Measurements from ENCODE around the gene LYL1.

Gene LYL1

DNA sequence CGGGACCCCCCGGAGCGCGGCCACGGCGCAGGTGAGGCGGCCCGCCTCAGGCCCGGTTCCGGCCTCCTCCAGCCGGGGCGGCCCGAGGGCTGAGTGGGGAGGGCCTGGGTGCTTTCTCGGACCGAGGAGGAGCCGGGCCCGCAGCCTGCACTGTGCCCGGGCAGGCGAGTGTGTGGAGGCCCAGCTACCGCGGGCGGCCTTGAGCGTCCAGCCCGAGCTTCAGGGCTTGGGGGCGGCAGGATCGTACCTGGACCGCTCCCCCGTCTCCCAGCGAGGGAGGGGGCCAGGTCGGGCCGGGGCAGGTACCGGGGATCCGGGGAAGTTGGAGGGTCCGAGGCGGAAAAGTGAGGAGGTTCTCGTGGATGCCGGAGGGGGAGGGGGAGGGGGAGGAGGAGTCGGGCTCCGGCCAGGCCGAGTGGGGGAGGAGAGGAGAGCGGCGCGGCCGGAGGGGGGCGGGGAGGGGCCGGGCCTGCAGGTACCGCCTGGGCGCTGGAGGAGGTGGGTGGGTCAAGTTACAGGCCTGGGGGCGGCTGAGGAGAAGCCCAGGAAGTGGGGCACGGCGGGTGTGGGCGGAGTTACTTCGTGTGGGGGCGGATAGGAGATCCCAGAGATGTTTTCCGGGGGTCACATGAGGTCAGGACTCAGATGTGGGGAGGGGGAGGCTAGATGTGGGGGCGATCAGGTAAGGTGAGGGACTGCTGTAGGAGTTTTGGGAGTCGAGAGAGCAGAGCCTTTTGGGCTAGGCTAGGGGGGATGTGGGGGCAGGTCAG, 16.0 kb upstream of the LYL1 start:
- no peak overlapping the region for H3K27ac Mint-ChIP-seq
- TF ChIP-seq, protein P1, sequence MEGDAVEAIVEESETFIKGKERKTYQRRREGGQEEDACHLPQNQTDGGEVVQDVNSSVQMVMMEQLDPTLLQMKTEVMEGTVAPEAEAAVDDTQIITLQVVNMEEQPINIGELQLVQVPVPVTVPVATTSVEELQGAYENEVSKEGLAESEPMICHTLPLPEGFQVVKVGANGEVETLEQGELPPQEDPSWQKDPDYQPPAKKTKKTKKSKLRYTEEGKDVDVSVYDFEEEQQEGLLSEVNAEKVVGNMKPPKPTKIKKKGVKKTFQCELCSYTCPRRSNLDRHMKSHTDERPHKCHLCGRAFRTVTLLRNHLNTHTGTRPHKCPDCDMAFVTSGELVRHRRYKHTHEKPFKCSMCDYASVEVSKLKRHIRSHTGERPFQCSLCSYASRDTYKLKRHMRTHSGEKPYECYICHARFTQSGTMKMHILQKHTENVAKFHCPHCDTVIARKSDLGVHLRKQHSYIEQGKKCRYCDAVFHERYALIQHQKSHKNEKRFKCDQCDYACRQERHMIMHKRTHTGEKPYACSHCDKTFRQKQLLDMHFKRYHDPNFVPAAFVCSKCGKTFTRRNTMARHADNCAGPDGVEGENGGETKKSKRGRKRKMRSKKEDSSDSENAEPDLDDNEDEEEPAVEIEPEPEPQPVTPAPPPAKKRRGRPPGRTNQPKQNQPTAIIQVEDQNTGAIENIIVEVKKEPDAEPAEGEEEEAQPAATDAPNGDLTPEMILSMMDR (IDR thresholded peaks at IDR 0.05), result no peak
- H3K27me3 Mint-ChIP-seq (ENCODE audit: low read depth, poor library complexity), result no peaks in the 10 kb centered on the region
- H3K36me3 Mint-ChIP-seq (ENCODE audit: low read depth), result peaks cover 5% of the 10 kb centered on the region
- peak overlapping the region; percentile 90 for H3K4me3 Mint-ChIP-seq
- no peaks in the 10 kb centered on the region for H3K9me3 Mint-ChIP-seq
- DNase-seq, result peak; percentile 84
- H3K4me1 Mint-ChIP-seq, result peaks cover 71% of the 10 kb centered on the region

GRCh38 chr19:13117772-13118423, 15.2 kb upstream of the LYL1 start, which contains the start of gene NACC1:
Gene NACC1, plus strand, starts transcription at chr19:13118264. Its CDS starts 16,944 bp downstream, at chr19:13135208.
- Mint-ChIP-seq H3K27me3 (ENCODE audit: low read depth, poor library complexity) (no peaks in the 10 kb centered on the region), H3K9me3 (no peaks in the 10 kb centered on the region), H3K4me3 (peak within 1 kb of the TSS; percentile 96), H3K36me3 (ENCODE audit: low read depth) (peaks cover 5% of the 10 kb centered on the region), H3K4me1 (peaks cover 65% of the 10 kb centered on the region), H3K27ac (no peak within 1 kb of the TSS)
- peak; percentile 91 for DNase-seq
- TF ChIP-seq, protein P1 (IDR thresholded peaks at IDR 0.05), result no peak

DNA sequence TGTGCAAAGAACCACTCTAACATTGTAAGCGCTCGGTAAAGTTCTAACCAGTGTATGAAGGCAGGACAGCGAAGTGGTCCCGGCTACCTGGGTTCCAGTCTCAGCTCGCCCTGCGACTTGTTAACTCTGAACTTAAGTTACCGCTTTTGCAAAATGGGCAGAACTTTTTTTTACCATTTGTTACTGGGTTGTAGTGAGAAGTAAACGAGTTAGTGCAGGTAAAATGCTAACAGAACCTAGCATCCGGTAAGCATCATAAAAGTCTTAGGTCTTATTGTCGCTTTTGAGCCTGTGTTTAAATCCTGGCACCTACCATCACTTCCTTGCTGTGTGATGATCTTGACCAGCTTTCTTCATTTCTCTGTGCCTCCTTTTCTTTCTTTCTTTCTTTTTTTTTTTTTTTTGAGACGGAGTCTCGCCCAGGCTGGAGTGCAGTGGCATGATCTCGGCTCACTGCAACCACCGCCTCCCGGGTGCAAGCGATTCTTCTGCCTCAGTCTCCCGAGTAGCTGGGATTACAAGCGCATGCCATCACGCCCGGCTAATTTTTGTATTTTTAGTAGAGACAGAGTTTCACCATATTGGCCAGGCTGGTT, 14.6 kb upstream of the LYL1 start:
- TF ChIP-seq, protein P1 (IDR thresholded peaks at IDR 0.05), result no peak
- H3K27me3 Mint-ChIP-seq (ENCODE audit: low read depth, poor library complexity), result no peaks in the 10 kb centered on the region
- peak overlapping the region; percentile 96 for H3K4me3 Mint-ChIP-seq
- H3K36me3 Mint-ChIP-seq (ENCODE audit: low read depth), result peaks cover 5% of the 10 kb centered on the region
- peaks cover 59% of the 10 kb centered on the region for H3K4me1 Mint-ChIP-seq
- DNase-seq, result no peak
- no peak overlapping the region for H3K27ac Mint-ChIP-seq
- no peaks in the 10 kb centered on the region for H3K9me3 Mint-ChIP-seq

- Mint-ChIP-seq H3K9me3 (no peaks in the 10 kb centered on the region), H3K4me3 (peak within 1 kb of the TSS; percentile 96), H3K4me1 (peaks cover 52% of the 10 kb centered on the region), H3K27ac (peak within 1 kb of the TSS; percentile 99), H3K27me3 (ENCODE audit: low read depth, poor library complexity) (no peaks in the 10 kb centered on the region), H3K36me3 (ENCODE audit: low read depth) (no peaks in the 10 kb centered on the region)
- peak; percentile 87 for DNase-seq
- TF ChIP-seq, protein P1 (IDR thresholded peaks at IDR 0.05), result no peak
Observed at GRCh38 chr19:13116282-13117175, 13.9 kb upstream of the LYL1 start, which contains the start of gene TRMT1. Gene TRMT1, minus strand, starts transcription at chr19:13116740. Its CDS starts 341 bp downstream, at chr19:13116399.

GRCh38 chr19:13115936-13116281, 13.3 kb upstream of the LYL1 start:
- peak; percentile 40 for DNase-seq
- Mint-ChIP-seq H3K9me3 (no peaks in the 10 kb centered on the region), H3K4me3 (peak overlapping the region; percentile 96), H3K36me3 (ENCODE audit: low read depth) (no peaks in the 10 kb centered on the region), H3K27ac (peak overlapping the region; percentile 99), H3K4me1 (peaks cover 46% of the 10 kb centered on the region), H3K27me3 (ENCODE audit: low read depth, poor library complexity) (no peaks in the 10 kb centered on the region)
- TF ChIP-seq, protein P1 (IDR thresholded peaks at IDR 0.05), result no peak

Measured in nephron progenitor cell (in vitro differentiated cells).